Activated CD4-positive, alpha-beta T cell treated with anti-CD3 and anti-CD28 coated beads, Interleukin-2, amount 50 U/mL, for 4 hours (primary cell): ENCODE data around the gene EEF1B2.
"Not testable (repeated sequence)": the region's sequence is repeated elsewhere in the genome, so short reads cannot be mapped to it uniquely, and the experiment has no call there.

Experiments
- DNase-seq, 2 experiments: peaks; one replicate each; pipeline ENCODE4 v3.0.0-alpha.2; 2020

The EEF1B2 gene

DNA sequence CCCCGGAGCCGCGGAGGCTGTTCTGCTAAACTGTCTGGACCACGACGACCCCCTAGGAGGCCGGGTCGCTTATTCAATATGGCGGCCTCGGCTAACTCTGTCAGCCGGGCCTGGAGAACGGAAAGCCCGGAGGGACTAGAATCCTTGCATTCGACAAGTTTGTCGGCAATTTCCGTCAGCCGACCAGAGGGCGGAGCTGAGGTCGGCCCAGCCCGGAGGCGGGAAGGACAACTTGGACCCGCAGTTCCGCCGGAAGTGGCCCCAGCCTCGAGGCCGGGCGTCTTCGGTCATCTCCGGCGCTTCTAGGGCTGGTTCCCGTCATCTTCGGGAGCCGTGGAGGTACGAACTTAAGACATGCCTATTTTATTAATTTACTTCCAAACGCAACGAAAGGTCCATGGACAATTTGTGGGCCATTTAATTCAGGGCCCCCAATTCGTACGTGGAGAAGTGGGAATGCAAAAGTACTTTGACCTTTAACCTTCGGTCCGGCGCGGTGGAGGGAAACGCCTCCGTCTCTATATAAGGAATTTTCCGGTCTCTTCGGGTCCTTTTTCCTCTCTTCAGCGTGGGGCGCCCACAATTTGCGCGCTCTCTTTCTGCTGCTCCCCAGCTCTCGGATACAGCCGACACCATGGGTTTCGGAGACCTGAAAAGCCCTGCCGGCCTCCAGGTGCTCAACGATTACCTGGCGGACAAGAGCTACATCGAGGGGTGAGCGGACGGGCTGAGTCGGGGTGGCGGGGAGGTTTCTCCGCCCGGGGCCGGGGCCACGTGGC is at the start of gene EEF1B2, which contains the start of gene NDUFS1:
TSS of gene EEF1B2 (plus strand) at position 550 of the 779 bp plus-strand sequence. CDS start at position 635, 85 bp downstream.
TSS of gene NDUFS1 (minus strand) at position 99 of the 779 bp plus-strand sequence. CDS start 5,766 bp downstream, outside the sequence.
- peak; percentile 95 to 96 for DNase-seq

DNA sequence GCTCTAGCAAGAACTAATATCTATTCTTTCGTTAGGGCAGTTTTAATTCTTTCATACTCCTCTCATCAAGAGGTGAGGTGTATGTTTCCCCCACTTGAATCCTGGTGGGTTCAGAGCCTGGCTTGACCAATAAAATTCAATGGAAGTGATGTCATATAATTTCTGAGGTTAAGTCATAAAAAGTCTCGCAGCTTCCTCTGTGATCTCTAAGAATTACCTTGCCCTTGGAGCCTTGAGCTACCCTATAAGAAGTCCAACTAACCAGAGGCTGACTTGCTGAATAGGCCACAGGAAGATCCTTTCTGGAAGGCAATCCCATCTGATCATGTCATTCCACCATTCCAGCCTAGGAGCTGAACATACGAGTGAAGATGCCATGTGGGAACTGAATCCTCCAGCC is 47.6 kb upstream of the EEF1B2 start:
- no peak for DNase-seq

DNA sequence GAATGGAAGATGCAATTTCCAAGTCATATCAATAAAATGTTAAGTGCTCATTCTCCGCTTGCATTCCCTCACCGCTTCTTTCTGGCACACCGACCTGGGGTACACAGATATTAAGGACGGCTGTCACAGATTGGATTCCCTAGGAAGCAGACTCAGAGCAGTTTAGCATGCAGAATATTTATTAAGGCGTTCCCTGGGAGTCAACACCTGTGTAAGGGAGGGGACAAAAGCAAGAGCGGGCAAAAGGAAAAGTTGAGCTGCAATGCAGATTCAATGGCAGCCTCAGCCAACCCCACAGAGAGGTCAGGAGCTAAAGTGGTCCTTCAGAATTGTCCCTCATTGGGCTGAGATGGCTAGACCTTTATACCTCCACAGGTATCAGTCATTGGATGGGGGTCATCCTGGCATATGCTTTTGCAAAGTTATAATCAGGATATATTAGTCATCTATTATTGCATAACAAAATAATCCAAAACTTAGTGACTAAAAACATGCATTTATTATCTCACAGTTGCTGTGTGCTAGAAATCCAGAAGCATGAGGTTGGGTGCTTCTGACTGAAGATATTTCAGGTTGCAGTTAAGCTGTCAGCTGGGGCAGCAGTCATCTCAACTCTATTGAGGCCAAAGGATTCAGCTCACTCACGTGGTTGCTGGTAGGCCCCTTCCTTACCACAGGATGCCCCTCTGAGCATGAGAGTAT is 46.7 kb upstream of the EEF1B2 start:
- DNase-seq, result no peak

DNA sequence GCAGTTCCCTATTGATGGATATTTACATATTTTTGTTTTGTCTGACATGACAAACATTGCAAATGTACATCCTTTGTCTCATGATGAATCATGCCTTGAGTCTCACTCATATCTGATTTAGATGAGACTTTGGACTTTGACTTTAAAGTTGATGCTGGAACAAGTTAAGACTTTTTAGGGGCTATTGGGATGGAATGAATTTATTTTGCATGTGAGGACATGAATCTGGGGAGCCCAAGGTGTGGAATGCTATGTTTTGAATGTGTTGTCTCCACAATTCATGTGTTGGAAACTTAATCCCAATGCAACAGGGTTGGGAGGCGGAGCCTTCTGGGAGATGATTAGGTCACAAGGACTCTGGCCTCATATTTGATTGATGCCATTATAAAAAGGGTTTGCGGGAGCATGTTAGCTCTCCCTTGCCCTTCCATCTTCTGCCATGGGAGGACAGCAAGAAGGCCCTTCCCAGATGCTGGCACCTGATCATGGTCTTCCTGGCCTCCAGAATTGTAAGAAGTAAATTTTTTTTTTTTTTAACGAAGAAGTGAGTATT is 44.6 kb upstream of the EEF1B2 start:
- DNase-seq, result no peak

DNA sequence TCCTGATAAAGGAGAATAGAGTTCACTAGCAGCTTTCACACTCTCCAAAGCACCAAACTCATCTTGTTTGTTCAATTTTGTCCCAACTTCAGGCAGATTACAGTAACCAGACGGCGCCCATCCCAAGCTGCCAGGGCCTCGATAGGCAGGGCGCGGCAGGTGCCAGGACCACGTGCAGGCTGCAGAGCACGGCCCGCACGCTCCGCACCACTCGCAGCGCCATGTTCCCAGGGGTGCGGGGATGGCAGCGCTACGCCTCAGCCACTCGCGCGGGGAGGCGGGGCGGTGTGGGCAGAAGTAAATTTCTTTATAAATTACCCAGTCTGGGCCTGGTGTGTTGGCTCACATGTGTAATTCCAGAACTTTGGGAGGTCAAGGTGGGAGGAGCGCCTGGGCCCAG is 43.4 kb upstream of the EEF1B2 start:
- no peak for DNase-seq

DNA sequence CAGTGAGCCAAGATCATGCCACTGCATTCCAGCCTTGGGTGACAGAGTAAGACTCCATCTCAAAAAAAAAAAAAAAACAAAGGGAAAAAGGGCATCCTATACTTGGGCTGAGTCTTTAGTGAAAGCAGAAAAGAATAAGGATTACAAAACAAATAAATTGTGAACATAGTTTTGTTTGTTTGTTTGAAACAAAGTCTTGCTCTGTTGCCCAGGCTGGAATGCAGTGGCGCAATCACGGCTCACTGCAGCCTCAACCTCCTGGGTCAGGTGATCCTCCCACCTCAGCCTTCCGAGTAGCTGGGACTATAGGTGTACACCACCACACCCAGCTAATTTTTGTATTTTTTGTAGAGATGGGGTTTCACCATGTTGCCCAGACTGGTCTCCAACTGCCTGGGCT is 37.1 kb upstream of the EEF1B2 start:
- DNase-seq, result not testable (repeated sequence)

DNA sequence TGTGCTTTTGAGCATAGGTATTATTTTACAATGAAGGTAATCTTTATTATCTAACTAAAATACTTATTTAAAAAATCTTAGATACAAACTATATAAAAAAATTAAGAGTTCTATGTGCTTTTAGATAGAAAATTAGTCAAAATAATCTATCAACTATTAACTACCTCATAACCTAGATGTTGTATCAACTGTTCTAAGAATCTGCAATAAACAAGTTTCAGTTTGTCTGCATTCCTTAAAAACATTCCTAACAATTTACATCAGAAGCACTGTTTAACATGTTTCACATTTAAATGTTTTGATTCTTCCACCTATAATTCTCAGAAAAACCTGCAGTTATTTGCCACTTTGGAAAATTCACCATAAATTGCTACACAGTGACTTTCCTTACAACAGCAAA is 33.8 kb upstream of the EEF1B2 start:
- DNase-seq, result no peak

DNA sequence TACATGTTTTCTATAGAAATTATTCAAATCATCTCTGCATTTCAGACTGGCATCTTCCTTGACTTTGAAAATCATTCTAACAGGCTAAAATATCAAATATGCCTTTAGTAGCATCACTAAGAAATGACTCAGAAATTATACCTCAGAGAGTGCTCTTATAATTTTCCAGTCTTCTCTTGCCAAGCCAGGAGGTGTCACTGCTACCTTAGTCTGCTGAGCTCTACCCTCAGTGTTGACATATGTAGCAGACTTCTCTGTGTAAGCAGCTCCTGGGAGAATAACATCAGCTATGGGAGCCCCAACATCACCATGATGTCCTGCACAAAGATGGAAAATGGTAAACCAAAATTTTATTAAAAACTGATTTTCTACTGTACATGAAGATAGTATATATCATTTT is 32.0 kb upstream of the EEF1B2 start:
- DNase-seq, result no peak

DNA sequence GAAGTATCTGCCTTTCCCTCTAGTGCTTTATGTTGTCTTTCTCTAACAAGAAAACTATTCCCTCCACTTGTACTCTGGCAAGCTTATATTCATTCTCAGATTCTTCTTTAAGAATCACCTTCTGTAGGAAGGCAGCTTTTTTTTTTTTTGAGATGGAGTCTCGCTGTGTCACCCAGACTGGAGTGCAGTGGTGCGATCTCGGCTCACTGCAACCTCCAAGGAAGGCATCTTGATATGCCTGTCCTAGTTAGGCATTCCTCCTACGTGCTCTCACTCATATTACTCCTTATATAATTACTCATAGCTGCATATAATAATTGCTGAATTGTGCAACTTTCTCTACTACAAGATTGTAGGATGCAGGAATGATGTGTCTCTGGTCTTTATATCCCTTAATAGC is 16.2 kb upstream of the EEF1B2 start:
- no peak for DNase-seq

DNA sequence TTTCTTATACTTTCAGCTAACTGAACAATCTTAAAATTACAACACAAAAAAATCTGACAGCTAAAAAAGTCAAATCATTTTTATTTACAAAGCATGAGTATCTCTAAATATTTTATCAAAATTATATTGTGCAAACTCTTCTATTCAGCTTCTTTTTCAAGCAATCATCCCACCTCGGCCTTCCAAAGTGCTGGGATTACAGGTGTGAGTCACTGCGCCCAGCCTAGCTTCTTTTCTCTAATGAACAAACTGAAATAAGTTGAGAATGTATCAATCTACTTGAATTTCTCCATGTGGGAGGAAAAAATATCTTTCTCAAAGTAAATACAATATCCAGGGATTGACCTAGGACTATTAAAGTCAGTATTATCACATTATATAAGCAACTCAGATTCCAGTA is 15.3 kb upstream of the EEF1B2 start:
- DNase-seq, result no peak

DNA sequence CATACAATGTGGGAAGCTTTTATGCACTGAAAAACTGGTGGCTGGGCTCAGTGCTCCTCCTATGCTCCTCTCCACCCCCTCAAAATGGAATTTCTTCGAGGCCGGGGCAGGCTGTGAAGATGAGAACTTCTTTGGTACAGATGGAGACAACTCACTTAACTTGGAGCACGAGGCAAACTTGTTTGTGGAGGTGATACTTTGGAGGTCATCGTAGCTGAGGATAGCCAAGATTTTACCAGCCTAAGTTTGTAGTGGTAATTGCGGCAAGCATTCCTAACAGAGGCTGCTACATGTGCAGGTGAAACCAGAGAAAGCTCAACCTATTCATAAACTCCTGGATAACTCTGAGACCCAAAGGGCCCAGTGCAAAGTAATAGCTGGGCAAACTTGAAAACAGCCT is 14.0 kb upstream of the EEF1B2 start:
- no peak for DNase-seq

DNA sequence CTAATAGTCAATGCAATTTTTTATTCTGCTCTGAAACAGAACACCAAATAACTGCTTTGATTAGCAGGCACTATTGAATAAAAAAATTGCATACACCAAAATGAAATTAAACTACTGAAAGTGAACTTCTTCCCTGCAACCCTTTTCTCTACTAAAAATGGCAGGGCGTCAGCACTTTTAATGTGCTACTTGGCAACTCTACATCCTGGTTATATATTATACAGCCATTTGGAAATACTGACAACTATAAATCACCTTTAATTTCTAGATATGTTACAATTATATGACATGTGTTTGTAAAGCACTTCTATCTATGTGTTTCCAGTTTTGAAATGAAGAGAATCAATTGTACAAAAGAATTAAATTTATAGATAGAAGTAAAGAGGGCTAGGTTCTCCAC is 10.4 kb upstream of the EEF1B2 start:
- no peak for DNase-seq

DNA sequence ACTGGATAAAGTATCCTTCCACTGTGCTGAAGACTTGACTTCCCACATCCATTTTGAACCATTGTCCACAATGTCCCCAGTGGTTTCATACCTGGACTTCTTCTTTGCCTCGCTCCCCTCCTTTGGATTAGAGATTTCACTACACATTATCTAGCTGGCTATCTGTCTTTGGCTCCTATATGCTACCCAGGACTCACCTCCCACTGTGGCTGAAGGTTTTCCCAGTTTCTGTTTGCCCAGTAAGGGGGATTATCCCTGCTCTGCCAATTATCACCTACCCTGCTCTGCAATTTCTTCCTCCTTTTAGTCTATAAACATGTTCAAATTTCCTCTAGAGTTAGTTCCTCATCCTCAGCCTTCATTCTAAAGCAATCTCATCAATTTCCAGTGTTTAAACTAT is 9.5 kb upstream of the EEF1B2 start:
- no peak for DNase-seq

DNA sequence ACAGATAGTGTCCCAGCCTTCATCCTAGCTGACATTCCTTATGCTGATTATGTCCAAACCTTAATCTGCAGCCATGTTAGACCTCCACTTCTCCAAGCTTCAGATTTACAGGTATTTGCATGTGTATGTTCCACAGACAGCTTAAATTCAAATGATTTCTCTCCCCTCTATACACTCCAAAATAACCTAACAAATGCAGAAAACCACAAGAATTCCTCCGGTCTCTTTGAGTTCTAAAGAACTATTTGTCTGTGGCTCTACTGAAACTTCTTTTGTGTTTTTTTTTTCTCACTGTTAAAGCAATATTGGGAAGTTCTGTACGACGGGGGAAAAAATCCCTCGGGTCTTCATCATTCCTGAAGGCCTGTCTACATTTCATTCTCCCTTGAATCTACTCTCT is 9.1 kb upstream of the EEF1B2 start:
- DNase-seq, result no peak

DNA sequence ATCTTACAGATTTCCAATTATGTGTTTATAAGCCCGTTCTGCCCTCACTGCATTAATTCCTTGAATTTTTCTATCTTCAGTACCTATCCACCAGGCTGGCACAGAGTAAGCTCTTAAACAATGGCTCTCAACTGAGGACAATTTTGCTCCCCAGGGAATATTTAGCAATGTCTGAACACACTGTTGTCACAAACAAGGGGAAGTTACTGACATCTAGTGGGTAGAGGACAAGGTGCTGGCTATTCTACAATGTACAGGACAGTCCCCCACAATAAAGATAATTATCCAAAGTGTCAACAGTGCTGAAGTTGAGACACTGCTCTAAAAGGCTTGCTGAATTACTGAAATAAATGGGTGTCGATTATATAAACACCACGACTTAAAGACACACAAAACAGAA is 5.5 kb upstream of the EEF1B2 start:
- no peak for DNase-seq

DNA sequence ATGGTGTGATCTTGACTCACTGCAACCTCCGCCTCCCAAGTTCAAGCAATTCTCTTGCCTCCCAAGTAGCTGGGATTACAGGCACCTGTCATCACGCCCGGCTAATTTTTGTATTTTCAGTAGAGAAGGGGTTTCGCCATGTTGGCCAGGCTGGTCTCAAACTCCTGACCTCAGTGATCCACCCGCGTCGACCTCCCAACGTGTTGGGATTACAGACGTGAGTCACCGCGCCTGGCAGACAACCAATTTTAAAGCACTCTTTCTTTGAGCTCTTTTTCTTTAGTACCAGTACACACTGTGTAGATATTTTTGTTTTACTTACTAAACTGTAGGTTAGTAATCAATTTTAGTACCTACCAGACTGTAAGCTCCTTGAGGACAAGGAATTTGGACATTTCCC is 2.7 kb upstream of the EEF1B2 start:
- DNase-seq, result not testable (repeated sequence)

DNA sequence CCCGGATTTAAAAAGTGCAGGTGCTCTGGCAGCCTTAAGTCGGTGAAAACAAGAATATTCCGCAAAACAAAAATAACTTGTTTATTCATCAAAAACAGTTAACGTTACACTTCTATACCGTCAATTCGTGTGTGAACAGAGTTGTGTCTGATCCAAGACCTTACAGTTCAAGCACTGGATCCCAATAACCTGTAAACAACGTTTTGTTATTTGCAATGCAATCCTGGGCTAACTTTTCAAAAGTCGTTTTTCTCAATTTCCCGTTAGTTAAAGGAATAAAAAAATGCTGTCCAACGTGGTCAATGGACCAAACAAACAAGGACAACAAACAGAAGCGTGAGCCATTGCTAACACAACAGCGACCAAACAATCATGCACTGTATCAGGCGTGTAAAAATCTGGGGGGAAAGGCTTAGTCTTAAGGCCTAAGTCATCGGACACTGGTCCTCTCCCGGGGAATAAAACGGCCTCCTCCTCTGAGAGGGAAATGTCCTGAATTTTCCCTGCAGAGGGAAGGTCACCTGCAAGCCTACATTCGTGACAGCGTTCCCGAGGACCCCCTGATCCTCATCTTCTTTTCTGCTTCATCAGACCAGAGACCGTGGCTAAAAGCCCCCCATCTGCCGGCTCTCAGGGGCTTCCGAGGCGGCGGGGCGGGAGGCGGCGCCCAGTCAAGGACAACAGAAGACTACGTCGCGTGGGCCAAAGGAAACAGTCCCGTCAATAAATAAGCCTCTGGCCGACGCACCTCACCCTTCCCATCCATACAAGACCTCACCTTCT is 941 bp upstream of the EEF1B2 start:
- no peak for DNase-seq

DNA sequence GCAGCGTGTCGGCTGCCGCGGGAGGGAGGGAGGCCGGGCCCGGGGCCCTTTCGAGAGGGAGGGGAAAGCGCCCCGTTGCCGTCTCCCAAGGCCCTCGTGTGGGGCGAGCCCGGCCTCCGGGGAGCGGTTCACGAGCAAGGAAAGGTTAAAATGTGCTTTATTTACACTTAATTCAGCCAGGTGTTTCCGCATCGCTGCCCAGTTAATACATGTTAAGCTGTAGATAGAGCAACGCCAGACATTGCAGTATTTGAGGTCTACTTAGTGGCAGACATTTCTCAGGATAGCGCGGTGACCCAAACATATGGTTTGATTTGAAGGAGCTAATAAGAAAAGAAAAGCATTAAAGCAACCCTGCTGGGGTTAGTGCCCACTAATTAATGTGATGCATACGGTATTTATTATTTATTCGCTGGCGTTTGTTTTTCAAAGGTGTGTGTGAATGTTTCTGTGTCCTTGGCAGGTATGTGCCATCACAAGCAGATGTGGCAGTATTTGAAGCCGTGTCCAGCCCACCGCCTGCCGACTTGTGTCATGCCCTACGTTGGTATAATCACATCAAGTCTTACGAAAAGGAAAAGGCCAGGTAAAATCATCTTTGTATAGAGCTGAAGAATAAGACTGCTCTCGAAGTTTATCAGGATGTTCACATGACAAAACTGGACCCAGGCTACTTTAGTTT is 571 bp downstream of the EEF1B2 start:
- peak in 1 of 2 experiments; percentile 64 for DNase-seq

DNA sequence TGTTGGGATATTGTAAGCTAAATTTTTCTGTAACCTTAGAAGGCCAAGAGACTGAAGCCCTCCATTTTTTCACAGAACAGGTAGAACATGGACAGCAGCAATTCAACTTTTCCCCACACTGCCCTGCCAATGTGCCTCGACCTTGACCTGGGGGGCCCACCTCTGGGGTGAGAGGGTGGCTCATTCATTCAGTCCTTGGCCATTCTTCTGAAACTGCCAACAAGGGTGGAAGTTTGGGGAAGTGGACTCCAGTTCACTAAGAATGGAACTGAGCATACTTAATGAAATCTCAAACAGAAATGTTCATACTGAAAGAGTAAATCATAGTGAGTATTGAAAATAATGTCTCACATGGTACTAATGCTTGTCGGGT is 1.1 kb downstream of the EEF1B2 start:
- DNase-seq, result no peak

DNA sequence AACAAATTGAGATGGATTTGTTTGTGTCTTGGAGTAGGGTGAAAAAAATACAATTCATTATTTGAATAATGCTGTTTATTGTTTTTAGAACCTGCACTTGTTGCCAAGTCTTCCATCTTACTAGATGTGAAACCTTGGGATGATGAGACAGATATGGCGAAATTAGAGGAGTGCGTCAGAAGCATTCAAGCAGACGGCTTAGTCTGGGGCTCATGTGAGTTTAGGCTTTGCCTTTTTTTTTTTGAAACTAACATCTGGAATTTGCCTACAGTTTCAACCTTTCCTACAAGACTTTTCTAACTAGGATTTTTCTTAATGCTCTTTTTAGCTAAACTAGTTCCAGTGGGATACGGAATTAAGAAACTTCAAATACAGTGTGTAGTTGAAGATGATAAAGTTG is 2.7 kb downstream of the EEF1B2 start:
- not testable (repeated sequence) for DNase-seq

DNA sequence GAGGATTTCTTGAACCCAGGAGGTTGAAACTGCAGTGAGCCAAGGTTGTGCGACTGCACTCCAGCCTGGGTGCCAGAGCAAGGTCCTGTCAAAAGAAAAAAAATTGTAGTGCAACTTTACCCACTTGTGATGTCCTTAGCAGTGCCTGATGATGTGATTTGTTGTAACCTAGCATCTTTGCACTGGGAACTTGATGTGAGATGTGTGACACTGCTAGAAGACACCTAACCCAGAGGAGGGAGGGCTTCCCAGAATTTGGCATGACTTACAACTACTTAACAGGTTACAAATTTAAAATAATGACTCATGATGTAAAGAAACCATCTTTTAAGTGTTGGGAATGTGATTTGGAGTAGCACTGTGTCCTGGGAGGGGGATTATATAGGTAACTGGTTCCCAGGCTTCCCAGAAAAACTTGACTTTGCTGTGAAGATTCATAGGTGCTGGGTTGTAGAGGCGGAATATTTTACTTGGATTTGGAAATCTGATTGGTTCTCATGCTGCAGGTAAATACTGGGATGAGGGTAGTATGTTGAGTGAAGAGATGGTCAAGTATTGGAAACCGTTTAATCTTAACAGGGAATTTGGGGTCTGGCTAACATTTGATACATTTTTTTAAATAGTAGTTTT is 3.7 kb downstream of the EEF1B2 start:
- no peak for DNase-seq

DNA sequence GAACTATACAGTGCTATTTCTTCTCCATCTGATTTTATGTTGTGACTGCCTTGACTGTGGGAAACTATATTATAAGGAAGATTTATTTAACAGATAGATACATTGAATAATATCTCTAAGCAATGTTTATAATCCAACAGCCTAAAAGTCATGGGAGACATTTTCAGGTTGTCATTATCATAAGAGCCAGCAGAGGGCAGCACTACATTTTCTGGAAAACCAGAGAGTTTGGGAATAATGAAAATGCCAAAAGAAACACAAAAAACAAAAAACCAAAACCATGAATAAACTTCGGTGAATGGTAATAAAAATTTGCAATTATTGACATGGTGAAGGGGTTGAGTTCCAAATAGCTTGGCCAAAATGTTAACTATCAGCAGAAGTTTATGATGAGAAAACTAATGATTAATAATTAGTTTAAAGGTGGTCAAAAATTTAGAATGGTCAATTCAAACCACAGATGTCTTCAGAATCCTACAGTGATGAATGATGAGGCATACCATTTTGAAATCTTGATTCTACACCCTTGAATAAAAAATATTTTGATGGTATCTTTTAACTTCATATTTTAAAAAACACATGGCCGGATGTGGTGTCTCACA is 4.7 kb downstream of the EEF1B2 start:
- DNase-seq, result peak in 1 of 2 experiments; percentile 23
